SJSA1 (cell line): ENCODE measurements around the gene SLCO1B3. TPM values are rescaled to one million over a fixed set of nuclear protein-coding genes. Genes with fewer than 3 reads are reported as not detected.
"Not testable (repeated sequence)": the region's sequence is repeated elsewhere in the genome, so short reads cannot be mapped to it uniquely, and the experiment has no call there.

Experiments used
- DNase-seq, 2 experiments: peaks; one replicate each; pipeline ENCODE4 v3.0.0-alpha.2; 2015 to 2020; ENCODE audit warnings: low spot score in 2 of 2, low read depth in 1 of 2
- H3K27ac ChIP-seq: fragments of 250-450 bp; sonication (Bioruptor Pico); 2 replicates; pipeline ENCODE4 v1.5.1; 2020; ENCODE audit warnings: mild to moderate bottlenecking, moderate library complexity
- H3K27me3 ChIP-seq: fragments of 250-450 bp; sonication (Bioruptor Pico); replicated peaks from 2 replicates; pipeline ENCODE4 v1.5.1; 2020; ENCODE audit warnings: mild to moderate bottlenecking, moderate library complexity
- H3K36me3 ChIP-seq: fragments of 250-450 bp; sonication (Bioruptor Pico); 2 replicates; pipeline ENCODE4 v1.5.1; 2020; ENCODE audit warnings: mild to moderate bottlenecking
- H3K4me1 ChIP-seq: fragments of 250-450 bp; sonication (Bioruptor Pico); replicated peaks from 2 replicates; pipeline ENCODE4 v1.6.1; 2021; ENCODE audit warnings: mild to moderate bottlenecking
- H3K4me3 ChIP-seq: fragments of 250-450 bp; sonication (Bioruptor Pico); 2 replicates; pipeline ENCODE4 v1.5.1; 2020; ENCODE audit warnings: mild to moderate bottlenecking
- H3K9me3 ChIP-seq: fragments of 250-450 bp; sonication (Bioruptor Pico); replicated peaks from 2 replicates; pipeline ENCODE4 v1.5.1; 2020; ENCODE audit warnings: mild to moderate bottlenecking
- total RNA-seq: library from RNA; depleted of rRNA; stranded (reverse); fragments of >200 nt; shearing (Covaris generic); gene quantifications from 2 replicates; pipeline ENCODE4 v1.2.3, GENCODE V29; 2014; rRNA removed

Gene SLCO1B3
- total RNA-seq: not detected in 2 replicates

GRCh38 chr12:20810487-20810886 is at the start of gene SLCO1B3:
SLCO1B3 (plus strand) TSS chr12:20810705; CDS start chr12:20815739, 5,034 bp downstream.
- no peak for DNase-seq
- Histone ChIP-seq H3K27me3 (no peaks in the 10 kb centered on the region), H3K4me1 (no peaks in the 10 kb centered on the region), H3K36me3 (no peaks in the 10 kb centered on the region), H3K27ac (no peak within 1 kb of the TSS), H3K4me3 (no peak within 1 kb of the TSS), H3K9me3 (0 out of 2 replicates have a peak, but pooled peaks cover 4% of the 10 kb centered on the region)

GRCh38 chr12:20777420-20777819 is 33.1 kb upstream of the SLCO1B3 start:
- Histone ChIP-seq H3K27me3 (no peaks in the 10 kb centered on the region), H3K4me1 (no peaks in the 10 kb centered on the region), H3K36me3 (no peaks in the 10 kb centered on the region), H3K4me3 (no peak overlapping the region), H3K27ac (no peak overlapping the region), H3K9me3 (no peaks in the 10 kb centered on the region)
- no peak for DNase-seq

GRCh38 chr12:20778969-20779368 is 31.5 kb upstream of the SLCO1B3 start:
- no peaks in the 10 kb centered on the region for H3K4me1 ChIP-seq
- no peaks in the 10 kb centered on the region for H3K27me3 ChIP-seq
- H3K9me3 ChIP-seq: no peaks in the 10 kb centered on the region
- H3K4me3 ChIP-seq: no peak overlapping the region
- DNase-seq: no peak
- no peaks in the 10 kb centered on the region for H3K36me3 ChIP-seq
- no peak overlapping the region for H3K27ac ChIP-seq

- not testable (repeated sequence) for H3K27me3 ChIP-seq, H3K36me3 ChIP-seq, DNase-seq, H3K27ac ChIP-seq, H3K4me1 ChIP-seq, H3K4me3 ChIP-seq, H3K9me3 ChIP-seq
Measured at GRCh38 chr12:20779971-20780370, 30.5 kb upstream of the SLCO1B3 start.

- not testable (repeated sequence) for H3K9me3 ChIP-seq, H3K4me3 ChIP-seq, DNase-seq, H3K27ac ChIP-seq, H3K36me3 ChIP-seq, H3K27me3 ChIP-seq, H3K4me1 ChIP-seq
Measured at GRCh38 chr12:20783796-20784357, 26.6 kb upstream of the SLCO1B3 start.

- Histone ChIP-seq H3K4me1 (no peaks in the 10 kb centered on the region), H3K36me3 (no peaks in the 10 kb centered on the region), H3K27ac (no peak overlapping the region), H3K4me3 (no peak overlapping the region), H3K27me3 (no peaks in the 10 kb centered on the region), H3K9me3 (no peaks in the 10 kb centered on the region)
- no peak for DNase-seq
Measured at GRCh38 chr12:20792971-20793370, 17.5 kb upstream of the SLCO1B3 start.

- no peak overlapping the region for H3K27ac ChIP-seq
- H3K4me1 ChIP-seq: no peaks in the 10 kb centered on the region
- H3K36me3 ChIP-seq: no peaks in the 10 kb centered on the region
- H3K9me3 ChIP-seq: no peaks in the 10 kb centered on the region
- no peaks in the 10 kb centered on the region for H3K27me3 ChIP-seq
- H3K4me3 ChIP-seq: no peak overlapping the region
- no peak for DNase-seq
Measured at GRCh38 chr12:20798554-20798953, 12.0 kb upstream of the SLCO1B3 start.

- H3K9me3 ChIP-seq: no peaks in the 10 kb centered on the region
- DNase-seq: no peak
- no peak overlapping the region for H3K27ac ChIP-seq
- H3K36me3 ChIP-seq: no peaks in the 10 kb centered on the region
- no peaks in the 10 kb centered on the region for H3K4me1 ChIP-seq
- H3K4me3 ChIP-seq: no peak overlapping the region
- no peaks in the 10 kb centered on the region for H3K27me3 ChIP-seq
Measured at GRCh38 chr12:20800160-20800559, 10.3 kb upstream of the SLCO1B3 start.

- Histone ChIP-seq H3K4me1 (no peaks in the 10 kb centered on the region), H3K27me3 (no peaks in the 10 kb centered on the region), H3K27ac (no peak overlapping the region), H3K4me3 (no peak overlapping the region), H3K9me3 (no peaks in the 10 kb centered on the region), H3K36me3 (no peaks in the 10 kb centered on the region)
- no peak for DNase-seq
Measured at GRCh38 chr12:20801035-20801434, 9.5 kb upstream of the SLCO1B3 start.

GRCh38 chr12:20805921-20806320 is 4.6 kb upstream of the SLCO1B3 start:
- no peak overlapping the region for H3K4me3 ChIP-seq
- no peaks in the 10 kb centered on the region for H3K36me3 ChIP-seq
- H3K9me3 ChIP-seq: 0 out of 2 replicates have a peak, but pooled peaks cover 4% of the 10 kb centered on the region
- H3K27ac ChIP-seq: no peak overlapping the region
- H3K4me1 ChIP-seq: no peaks in the 10 kb centered on the region
- no peak for DNase-seq
- H3K27me3 ChIP-seq: no peaks in the 10 kb centered on the region

- Histone ChIP-seq H3K27ac (no peak overlapping the region), H3K27me3 (no peaks in the 10 kb centered on the region), H3K36me3 (no peaks in the 10 kb centered on the region), H3K4me3 (no peak overlapping the region), H3K9me3 (0 out of 2 replicates have a peak, but pooled peaks cover 4% of the 10 kb centered on the region), H3K4me1 (no peaks in the 10 kb centered on the region)
- DNase-seq: no peak
Measured at GRCh38 chr12:20807192-20808080, 3.1 kb upstream of the SLCO1B3 start.

- H3K27me3 ChIP-seq: no peaks in the 10 kb centered on the region
- H3K9me3 ChIP-seq: 0 out of 2 replicates have a peak, but pooled peaks cover 4% of the 10 kb centered on the region
- H3K27ac ChIP-seq: no peak overlapping the region
- no peak for DNase-seq
- no peaks in the 10 kb centered on the region for H3K36me3 ChIP-seq
- H3K4me1 ChIP-seq: no peaks in the 10 kb centered on the region
- no peak overlapping the region for H3K4me3 ChIP-seq
Measured at GRCh38 chr12:20808521-20808920, 2.0 kb upstream of the SLCO1B3 start.

- Histone ChIP-seq H3K36me3 (no peaks in the 10 kb centered on the region), H3K9me3 (no peaks in the 10 kb centered on the region), H3K4me3 (no peak overlapping the region), H3K27me3 (no peaks in the 10 kb centered on the region), H3K27ac (no peak overlapping the region), H3K4me1 (no peaks in the 10 kb centered on the region)
- DNase-seq: no peak
Measured at GRCh38 chr12:20815574-20815973, 5.1 kb downstream of the SLCO1B3 start.

GRCh38 chr12:20822415-20822814 is 11.9 kb downstream of the SLCO1B3 start:
- Histone ChIP-seq H3K27me3 (no peaks in the 10 kb centered on the region), H3K27ac (no peak overlapping the region), H3K9me3 (0 out of 2 replicates have a peak, but pooled peaks cover 2% of the 10 kb centered on the region), H3K4me3 (no peak overlapping the region), H3K4me1 (no peaks in the 10 kb centered on the region), H3K36me3 (no peaks in the 10 kb centered on the region)
- no peak for DNase-seq
